GM21576 (cell line): ENCODE measurements around the gene CD226.
"Not testable (repeated sequence)": the region's sequence is repeated elsewhere in the genome, so short reads cannot be mapped to it uniquely, and the experiment has no call there.

Experiments
- ATAC-seq: cut with Tn5 transposase; IDR thresholded peaks from one replicate; pipeline ENCODE4 v1.9.1; 2021; ENCODE audit warnings: mild to moderate bottlenecking, moderate library complexity; ENCODE audit not compliant: unreplicated experiment

CD226 gene

DNA sequence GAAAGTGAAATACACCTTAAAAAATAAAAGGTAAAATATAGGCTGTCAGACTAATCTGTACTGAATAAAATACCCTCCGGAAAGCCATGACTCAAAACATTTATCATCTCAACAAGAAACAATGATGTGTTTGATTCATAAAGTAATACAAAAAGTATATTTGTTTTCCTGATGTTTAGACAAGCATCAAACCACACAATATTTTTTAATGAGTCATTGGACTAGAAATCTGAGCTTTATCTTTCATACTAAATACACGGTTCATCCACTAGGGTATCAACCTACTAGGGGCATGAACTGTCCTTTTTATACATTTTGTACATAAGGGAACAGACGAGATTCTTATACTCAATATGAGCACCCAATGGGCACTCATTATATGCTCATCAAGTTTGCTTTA lies 31.3 kb downstream of the CD226 start:
- ATAC-seq, result no peak

DNA sequence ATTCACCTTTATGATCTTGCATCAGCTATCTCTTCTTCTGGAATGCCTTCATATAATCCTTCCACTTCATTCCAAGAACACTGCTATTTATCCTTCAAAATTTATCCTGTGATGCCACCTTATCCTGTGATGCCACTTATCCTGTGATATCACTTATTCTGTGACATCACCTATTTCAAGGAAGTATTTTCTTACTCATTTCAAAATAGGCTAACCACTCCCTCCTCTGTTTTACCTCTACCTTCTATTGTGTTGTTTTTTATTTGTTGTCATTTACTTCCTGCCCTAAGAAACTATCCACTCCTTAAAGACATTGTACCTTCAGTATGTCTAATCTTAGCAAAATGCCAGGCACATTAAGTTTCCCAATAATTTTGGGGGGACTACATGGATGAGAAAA lies 38.8 kb downstream of the CD226 start:
- ATAC-seq, result no peak

DNA sequence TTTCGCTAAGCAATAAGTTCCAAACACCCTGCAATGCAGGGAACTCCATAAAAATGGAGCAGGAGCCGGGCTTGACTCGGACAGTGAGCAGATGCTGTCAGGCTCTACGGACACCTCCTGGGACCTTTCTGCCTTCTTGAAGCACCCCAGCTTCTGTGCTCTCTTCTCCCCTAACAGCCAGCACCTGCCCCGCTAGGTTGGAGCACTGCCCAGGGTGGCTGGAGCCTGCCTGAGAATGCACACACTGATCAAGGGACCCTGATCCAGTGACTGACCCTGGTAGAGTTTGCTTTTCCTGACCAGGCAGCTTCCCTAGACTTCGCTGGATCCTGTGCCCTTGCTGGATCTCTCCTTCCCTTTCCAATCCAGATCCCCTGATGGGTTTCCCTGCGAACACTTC lies 40.9 kb downstream of the CD226 start:
- ATAC-seq, result no peak

DNA sequence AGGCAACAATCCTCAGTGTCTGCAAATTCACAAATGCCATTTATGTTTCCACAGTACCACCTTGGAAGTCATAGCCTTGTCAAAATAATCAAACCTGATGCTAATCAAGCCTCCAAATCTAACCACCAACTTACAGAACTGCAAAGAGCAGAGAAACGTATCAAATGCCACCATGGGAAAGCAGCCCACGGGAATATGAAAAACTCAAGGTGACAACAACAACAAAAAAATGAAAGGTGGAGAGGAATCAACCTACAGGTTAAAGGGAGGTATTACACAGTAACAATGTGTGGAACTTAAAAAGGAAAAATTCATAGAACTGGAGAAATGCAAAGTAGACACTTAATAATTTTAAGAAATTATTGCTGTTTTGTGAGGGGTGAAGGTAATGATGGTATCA lies 46.7 kb downstream of the CD226 start:
- ATAC-seq, result no peak

DNA sequence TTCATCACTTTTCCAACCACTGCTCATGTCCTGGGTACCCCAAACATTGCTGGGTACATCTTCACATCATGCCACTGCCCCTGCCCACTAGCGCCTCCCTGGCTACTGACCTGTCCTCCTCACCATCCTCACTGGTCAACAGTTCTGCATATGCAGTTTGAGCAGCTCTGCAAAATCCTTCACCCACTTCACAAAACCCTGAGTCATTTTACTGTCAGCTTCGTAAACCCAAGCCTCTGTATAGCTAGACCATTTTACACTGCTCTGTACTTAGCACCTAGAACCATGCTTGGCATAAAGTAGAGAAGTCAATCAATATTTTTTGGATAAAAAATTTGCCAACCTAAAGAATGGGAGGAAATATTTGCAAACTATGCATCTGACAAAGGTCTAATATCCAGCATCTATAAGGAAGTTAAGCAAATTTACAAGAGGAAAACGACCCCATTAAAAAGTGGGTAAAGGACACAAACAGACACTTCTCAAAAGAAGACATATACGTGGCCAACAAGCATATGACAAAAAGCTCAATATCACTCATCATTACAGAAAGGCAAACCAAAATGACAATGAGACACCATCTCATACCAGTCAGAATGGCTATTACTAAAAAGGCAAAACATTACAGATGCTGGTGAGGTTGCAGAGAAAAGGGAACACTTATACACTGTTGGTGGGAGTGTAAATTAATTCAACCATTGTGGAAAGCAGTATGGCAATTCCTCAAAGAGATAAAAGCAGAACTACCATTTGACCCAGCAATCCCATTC lies 48.3 kb downstream of the CD226 start:
- not testable (repeated sequence) for ATAC-seq

DNA sequence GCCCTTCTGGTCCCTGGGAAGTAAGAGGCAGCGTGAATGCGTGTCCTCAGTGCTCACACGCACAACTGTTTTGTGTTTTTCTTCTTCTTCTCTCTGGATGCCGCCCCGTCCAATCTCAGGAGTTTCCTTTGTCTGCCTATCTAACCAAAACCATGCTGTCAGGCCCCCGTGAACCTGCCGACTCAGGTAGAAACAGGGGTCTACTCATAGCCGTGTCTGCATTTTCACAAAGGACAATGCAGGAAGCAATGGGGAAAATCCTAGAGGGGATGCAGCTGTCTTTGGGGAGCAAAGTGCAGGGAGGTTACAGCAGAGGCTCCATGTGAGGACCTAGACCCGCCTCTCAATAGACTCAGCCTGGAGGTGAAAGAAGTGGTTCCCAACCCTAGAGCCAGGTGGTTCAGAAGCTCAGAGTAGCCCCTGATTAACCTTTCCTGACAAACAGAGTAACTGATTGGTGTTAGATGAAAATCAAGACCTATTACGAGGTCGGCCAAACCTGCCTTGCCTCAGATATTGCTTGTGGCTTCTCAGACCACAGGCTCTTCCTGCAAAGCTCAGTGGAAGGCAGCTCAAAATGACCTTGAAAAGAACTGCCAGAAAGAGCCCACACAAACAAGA lies 49.3 kb downstream of the CD226 start:
- peak; percentile 45 for ATAC-seq

DNA sequence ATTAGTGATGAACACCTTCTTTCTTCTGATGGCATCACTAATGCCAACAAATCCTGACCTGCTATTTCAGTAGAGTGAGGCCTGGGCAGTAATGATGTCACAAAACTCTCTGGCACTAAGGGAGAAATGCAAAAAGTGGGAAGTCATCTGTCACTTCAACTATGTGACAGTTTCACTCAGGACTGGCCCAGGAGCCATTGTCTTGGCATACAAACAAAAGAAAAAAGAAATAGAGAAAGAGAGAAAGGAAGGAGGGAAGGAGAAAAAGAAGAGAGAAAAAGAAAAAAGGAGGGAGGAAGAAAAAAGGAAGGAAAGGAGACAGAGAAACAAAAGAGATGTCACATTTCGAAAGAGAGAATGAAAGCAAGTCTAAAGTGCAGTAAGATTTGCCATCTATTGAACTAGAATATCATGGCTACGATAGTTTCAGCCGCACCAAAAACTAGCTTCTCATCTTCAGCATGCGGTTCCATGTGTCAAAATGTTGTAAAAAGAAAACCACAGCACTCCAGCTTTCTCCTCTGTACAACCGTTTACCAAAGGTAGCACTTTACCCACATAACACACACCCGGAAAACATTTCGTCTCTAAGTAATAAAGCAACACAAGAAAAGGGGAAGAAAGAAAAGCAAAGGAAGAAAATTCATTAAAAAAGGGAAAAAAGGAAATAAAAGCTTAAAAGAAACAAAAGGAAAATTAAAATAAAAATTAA lies 50.1 kb downstream of the CD226 start:
- ATAC-seq, result peak; percentile 43

DNA sequence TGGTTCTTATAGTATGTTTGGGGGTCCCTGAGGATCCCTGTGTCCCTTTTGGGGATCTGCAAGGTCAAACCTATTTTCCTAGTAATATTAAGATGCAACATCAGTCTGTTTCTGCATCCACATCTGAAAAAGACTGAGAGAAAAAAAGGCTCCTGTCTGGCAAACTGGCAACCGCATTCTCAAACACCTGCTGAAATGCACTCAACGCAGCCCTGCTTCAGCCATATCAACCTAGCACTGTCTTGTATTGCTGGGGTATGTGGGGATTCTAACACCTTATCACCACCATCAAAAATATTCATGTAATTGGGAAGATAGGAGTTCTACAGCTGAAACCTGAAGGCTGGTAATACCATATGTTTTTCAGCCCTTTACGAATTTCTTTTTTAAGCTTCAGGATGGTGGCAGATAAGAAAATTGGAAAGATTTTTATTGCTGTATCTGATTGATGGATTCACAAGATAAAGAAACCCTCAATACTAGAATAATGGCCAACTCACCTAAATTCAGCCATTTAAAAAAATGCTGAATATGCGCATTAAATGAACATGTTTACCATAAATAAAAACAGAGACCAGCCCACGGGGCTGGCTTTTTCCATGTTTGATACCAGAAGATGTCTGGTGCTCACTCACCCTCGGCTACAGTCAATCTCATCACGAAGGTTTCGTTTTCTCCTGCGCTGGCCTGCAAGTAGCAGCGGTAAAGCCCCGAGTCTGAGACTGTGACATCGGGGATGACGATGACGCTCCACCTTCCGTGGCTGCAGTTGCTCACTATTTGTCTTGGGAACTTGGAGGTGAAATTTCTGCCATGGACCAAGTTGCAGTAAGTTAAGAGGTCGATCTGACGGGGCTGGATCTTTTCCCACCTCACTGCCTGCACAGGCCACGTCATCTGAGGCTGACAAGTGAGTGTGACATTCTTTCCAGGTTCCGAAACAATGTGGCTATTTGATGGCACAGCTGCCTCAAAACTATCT lies 52.3 kb downstream of the CD226 start:
- ATAC-seq, result no peak

DNA sequence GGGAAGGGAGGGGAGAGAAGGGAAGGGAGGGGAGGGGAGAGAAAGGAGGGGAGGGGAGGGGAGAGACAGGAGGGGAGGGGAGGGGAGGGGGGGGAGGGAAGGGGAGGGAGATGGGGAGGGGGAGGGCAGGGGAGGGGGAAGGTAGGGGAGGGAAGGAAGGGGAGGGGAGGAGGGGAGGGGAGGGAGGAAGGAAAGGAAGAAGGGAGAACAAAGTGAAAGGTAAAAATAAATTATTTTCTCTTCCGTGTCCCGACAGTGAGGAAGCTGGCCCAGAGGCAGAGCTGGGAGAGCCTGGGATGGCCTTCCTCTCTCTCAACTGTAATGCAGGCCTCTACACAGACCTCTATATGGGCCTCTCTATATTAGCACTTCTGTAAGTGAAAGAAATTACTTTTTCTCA lies 53.2 kb downstream of the CD226 start:
- ATAC-seq, result no peak

DNA sequence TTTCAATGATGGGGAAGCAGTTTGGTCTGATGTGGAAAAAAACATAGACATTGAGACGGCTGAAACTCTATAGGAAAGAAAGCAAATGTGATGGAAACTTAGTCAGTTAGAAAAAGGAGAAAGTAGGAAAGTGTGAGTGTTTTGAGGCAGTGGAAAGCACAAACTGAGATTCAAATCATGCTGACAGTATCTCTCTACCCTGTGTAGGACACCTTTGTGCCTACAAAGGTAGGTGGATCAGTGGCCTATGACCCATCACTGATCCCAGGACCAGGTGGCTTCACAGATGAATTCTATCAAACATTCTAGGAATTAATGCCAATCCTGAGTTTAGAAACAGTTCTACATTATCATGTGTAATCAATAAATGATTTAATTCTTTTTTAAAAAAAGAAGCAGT lies 57.1 kb downstream of the CD226 start:
- no peak for ATAC-seq

DNA sequence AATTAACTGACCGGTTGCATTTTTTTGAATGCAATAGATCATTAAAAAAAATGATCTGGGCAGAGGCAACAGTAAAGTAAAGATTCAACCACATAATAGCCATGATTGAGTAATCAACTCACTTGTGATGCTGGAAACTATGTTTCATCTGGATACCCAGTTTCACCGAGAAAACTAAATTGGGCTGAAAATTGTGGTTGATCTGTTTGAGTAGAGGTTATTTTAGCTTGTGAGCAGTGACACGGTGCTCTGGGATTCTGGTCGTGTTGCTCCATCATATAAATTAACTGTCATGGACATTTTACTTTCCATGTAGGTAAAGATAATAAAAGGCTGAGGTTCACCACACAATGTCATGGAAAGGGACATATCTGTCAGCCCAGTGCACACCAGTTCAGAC lies 58.7 kb downstream of the CD226 start:
- no peak for ATAC-seq

DNA sequence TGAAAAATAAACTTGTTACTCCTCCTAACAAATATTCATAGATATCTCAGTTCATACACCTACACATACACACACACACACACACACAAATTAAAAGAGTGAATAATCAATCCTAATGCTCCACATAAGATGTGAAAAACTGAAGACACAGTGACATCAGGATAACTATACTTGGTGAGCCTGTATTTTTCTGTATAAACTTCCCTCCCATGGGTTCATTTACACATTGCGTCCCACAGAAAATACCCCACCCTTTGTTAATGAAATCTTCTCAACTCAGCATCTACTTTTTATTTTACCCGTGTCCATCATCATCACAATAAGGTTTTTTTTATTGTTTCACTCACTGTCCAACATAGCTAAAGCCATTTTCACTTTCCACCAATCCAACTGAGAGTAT lies 60.4 kb downstream of the CD226 start:
- no peak for ATAC-seq

DNA sequence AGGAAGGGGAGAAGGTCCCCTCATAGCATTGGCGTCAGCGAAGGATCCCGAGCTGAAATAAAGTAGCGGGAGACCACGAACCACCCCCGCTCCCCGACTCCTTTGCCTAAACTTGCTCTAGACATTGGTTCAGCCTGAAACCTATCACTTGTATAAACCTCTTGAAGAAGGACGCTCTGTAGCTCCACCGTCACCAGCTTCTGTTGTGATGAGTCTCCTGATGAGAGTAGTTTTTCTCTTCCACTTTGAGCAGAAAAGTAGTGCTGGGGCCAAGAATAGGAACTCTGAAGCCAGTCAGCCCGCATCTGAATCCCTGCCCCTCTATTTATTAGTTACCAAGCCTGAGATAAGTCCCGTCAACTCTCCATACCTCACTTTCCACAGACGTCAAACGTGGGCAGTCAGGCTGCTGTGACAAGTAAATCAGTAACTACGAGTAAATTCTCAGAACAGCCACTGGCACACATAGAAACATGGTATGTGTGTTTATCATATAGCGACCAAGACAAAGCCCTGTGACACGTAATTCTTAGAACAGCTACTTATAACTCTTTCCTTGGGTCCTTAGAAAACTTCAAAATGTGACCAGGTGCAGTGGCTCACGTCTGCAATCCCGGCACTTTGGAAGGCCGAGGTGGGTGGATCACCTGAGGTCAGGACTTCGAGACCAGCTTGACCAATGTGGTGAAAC lies 61.7 kb downstream of the CD226 start:
- ATAC-seq, result peak; percentile 72

DNA sequence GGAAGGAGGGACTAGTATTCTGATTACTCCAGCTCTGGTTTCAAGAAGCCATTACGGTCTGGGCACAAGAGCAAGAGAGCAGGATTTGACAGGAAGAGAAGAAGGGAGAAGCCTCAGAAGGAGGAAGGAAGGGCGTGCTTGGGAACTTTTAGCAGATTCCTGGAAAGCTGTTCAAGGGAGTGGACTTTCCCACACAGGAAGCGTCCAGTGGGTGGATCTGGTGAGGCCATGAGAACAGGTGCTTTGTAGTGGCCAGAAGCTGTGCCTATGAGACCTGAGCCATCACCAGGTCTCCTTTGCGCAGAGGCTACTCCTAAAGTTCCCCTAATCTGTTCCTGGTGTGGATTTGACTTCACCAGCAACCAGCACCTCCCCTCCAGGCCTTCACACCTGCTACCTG lies 62.3 kb downstream of the CD226 start:
- no peak for ATAC-seq

DNA sequence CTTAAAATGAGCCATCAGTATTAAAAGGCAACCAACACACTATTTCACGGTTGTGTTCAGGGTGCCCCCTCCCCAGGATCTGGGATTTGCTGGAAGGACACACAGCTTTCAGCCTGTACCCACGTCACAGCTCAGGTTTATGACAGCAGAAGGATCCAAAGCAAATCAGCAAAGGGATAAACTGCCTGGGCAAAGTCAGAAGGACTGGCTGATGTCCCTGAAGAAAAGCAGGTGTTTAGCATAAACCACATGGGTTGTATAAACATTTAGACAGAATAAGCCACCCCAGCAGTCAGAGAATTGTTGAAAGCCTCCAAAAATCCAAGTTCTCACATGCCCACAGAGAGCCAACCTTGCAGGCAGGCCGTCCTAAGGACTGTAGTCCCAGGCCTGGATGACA lies 63.9 kb downstream of the CD226 start:
- no peak for ATAC-seq

DNA sequence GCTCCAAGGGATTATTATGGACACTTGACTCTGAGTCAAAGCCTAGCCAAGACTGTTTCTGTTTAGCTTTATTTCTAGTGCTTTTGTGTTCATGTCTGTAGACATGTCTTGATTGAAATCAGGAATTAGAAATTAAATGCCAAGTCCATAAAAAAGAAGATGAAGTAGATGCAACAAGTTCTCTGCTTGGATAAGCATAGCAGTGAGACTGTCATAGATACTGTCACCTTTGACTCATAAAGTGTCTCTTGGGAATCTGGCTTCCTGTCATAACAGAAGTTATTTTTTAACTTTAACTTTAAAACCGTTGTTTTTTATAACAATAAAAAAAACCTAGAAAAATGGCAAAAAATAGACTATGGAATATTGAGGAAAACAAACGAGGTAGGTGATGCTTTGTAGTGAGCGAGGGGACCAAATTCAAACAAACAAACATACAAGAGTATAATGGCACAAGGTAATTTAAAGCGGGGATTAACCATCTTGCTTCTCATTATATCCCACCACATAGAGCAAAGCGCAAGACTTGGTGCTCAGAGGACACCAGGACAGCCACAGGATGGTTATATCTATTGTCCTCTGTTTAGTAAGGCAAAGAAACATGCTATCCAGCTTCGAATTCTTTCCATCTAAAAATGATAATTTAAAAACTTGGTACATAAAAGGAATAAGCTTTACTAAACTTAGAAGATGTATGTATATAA lies 64.6 kb downstream of the CD226 start:
- ATAC-seq, result peak; percentile 39

DNA sequence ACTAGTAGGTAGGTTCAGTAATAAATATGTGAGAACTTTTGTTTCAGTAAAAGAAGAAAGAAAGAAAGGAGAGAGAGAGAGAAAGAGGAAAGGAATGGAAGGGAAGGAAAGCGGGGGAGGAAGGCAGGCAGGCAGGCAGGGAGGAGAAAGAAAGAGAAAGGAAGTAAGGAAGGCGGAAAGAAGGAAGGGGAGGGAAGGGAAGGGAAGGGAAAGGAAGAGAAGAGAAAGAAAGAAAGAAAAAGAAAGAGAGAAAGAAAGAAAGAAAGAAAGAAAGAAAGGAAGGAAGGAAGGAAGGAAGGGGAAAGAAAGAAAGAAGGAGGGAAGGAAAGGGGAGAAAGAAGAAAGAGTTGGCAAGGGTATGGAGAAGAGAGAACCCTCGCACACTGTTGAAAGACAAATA lies 67.6 kb downstream of the CD226 start:
- ATAC-seq, result no peak

DNA sequence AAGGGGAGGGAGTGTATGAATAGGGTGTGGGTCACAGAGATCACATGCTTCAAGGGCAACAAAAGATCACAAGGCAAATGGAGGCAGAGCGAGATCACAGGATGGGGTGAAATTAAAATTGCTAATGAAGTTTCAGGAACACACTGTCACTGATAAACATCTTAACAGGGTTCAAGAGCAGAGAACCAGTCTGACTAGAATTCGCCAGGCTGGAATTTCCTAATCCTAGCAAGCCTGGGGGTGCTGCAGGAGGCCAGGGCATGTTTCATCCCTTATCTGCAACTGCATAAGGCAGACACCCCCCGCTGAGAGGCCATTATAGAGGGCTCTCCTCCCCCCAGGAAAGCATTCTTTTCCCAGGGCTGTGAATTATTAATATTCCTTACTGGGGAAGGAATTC lies 68.6 kb downstream of the CD226 start:
- ATAC-seq, result not testable (repeated sequence)

DNA sequence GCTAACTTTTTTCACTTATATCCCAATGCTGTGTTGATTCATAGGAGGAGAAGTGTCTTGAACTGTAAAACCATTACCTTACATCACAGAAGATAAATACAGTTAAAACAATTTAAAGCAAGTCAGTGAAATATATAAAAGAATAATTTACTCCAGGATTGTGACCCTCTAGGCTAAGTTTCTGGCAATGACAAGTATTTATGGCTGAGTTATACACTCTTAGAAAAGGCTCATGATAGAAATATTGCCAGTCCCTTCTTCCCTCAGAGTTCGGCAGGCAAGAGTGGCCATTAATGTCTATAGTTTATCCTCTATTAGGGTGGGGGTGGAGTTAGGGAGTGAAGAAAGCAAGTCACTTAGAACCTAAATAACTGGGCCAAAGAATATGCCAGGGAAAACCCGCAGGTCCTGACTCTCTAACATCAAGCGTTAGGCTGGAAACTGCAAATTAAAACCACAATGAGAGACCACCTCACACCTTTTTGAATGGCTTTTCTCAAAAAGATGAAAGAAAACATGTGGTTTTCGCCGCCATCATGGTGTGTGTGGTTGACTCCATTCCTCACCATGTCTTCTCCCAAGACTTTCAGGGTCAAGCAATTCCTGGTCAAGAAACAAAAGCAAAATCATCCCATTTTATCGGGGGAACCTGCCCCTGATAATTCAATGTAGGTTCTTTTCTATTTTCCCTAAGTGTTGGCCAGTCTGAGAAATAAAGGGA lies 69.3 kb downstream of the CD226 start:
- ATAC-seq, result no peak
